ENCODE measurements around the gene TLE3. TPM values are rescaled to one million over a fixed set of nuclear protein-coding genes. Genes with fewer than 3 reads are reported as not detected.
"Not testable (repeated sequence)": the region's sequence is repeated elsewhere in the genome, so short reads cannot be mapped to it uniquely, and the experiment has no call there.

TLE3 gene
- total RNA-seq, 1 donor from 2014 or later = 14.1 TPM

GRCh38 chr15:70127770-70128413 lies 30.2 kb upstream of the TLE3 start:
- intact Hi-C loops (cut with DNase I) = no loop called here
- ATAC-seq (no peak), DNase-seq (ENCODE audit: missing footprints) (no peak)

DNA sequence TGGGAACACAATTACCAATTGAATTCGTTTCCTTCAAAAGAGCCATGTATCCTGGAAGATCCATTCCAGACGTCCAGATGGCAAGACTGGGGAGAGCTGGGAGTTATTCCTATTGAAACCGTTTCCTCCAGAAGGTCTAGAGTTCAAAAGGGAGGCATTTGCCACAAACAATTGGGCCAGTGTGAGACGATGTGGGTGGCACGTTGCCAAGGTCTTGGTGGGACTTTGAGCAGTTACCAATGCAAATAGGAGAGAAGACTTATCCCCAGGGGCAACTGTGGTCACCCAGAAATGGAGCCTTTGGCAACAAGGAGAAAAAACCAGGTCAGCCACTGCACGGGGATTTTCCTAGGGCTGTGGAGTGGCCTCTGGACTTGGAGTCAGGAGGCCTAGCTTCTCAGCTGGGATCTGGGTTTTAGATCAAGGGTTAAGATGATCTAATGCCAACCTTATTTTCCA lies 29.6 kb upstream of the TLE3 start:
- DNase-seq (ENCODE audit: missing footprints) = no peak
- intact Hi-C loops (cut with DNase I) = no loop called here
- no peak for ATAC-seq

- no peak for DNase-seq (ENCODE audit: missing footprints)
- intact Hi-C loops (cut with DNase I) = no loop called here
- no peak for ATAC-seq
Measured at GRCh38 chr15:70126362-70126761, 28.6 kb upstream of the TLE3 start.

- ATAC-seq (no peak), DNase-seq (ENCODE audit: missing footprints) (no peak)
- intact Hi-C loops (cut with DNase I) = no loop called here
Measured at GRCh38 chr15:70125605-70126004, 27.9 kb upstream of the TLE3 start.

GRCh38 chr15:70121624-70122302 lies 24.0 kb upstream of the TLE3 start:
- ATAC-seq = peak; percentile 74
- DNase-seq (ENCODE audit: missing footprints) = peak; percentile 77
- intact Hi-C loops (cut with DNase I) = no loop called here

DNA sequence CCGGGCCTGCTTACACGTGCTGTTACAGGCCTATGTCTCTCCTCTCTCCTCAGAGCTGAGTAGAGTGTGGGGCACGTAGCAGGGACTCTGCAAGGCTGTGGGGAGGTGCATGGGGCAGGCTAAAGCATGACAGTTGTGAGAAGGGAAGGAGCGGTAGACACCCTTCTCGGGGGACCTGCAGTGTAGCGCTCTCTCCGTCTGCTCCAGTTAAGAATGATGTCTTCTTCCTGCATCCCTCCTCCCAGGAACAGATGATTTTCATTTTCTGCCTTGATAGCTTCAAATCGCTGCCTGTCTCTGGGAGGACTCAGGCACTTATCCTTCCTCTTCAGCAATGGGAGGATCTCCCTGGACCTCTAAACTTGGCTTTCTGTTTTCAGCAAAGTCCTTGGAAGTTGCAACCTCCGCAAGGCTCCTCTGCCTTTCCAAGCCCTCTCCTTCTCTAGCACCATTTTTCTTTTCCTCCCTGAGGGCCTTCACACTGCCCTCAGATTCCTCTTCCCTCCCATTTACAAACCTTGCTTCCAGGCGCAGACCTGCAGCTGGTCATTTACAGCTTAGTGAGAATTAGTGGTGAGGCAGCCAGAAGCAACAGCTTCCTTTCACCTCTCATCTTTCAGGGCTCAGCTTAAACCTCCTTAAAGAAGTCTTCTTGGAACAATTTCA lies 23.4 kb upstream of the TLE3 start:
- ATAC-seq (no peak), DNase-seq (ENCODE audit: missing footprints) (no peak)
- intact Hi-C loops (cut with DNase I) = no loop called here

DNA sequence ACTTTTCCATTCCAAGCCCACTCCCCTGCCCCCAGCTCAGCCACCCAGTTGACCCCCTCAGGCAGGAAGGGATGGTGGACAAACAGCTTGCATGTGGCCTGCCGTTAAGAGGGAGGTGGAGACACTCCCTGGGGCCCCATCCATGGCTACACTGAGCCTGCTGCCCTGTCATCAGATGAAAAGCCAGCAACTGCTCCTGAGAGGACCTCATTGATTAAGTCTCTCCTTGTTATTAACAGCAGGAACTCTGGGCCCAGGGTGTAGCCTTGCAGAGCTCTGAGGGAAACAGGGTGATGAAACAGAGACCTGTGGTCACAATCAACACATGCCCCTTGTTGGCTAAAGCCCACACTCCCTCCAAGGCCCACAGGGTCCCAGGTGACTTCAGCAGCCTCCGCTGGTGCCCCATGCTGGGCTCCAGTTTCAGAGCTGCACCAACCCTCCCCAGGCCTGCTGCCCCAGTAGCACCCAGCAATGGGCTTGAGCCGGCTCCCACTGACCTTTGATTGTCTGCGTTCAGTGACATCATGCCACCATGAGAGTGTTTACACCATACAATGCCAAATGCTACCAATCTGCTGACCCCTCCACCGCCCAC lies 22.3 kb upstream of the TLE3 start:
- intact Hi-C loops (cut with DNase I) = no loop called here
- ATAC-seq = no peak

DNA sequence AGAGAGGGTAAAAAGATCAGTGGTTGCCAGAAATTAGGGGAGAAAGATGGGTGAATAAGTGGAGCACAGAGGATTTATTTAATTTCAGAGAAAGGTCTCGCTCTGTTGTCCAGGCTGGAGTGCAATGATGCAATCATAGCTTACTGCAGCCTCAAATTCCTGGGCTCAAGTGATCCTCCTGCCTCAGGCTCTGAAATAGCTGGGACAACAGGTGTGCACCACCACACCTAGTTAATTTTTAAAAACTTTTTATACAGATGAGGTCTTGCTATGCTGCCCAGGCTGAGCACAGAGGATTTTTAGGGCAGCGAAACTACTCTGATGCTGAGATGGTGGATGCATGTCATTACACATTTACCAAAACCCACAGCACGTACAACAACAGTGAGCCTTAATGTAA lies 20.9 kb upstream of the TLE3 start:
- DNase-seq (ENCODE audit: missing footprints) = no peak
- no peak for ATAC-seq
- intact Hi-C loops (cut with DNase I) = no loop called here

More for the DNA sequence above, 22.3 kb upstream of the TLE3 start:
- DNase-seq (ENCODE audit: missing footprints) = no peak

- DNase-seq (ENCODE audit: missing footprints) = no peak
- intact Hi-C loops (cut with DNase I) = no loop called here
- ATAC-seq = no peak
Measured at GRCh38 chr15:70116317-70116716, 18.6 kb upstream of the TLE3 start.

DNA sequence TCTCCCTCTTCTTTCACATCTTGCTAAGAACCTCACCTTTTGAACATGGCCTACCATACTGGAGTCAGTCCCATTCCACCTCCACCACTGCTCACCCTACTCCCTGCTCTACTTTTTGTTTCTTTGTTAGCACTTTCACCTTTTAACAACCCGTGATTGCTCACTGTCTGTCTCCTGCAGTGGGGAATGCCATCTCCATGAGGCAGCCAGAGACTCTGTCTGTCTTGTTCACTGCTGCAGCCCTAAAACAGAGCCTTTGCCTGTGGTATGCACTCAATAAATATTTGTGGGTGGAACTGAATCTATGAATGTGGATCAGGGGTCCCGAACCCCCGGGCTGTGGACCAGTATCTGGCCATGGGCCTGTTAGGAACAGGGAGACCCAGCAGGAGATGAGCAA lies 16.5 kb upstream of the TLE3 start:
- DNase-seq (ENCODE audit: missing footprints) = no peak
- intact Hi-C loops (cut with DNase I) = no loop called here
- no peak for ATAC-seq

- ATAC-seq = peak; percentile 26
- DNase-seq (ENCODE audit: missing footprints) = peak; percentile 89
- intact Hi-C loops (cut with DNase I) = no loop called here
Measured at GRCh38 chr15:70113304-70113700, 15.6 kb upstream of the TLE3 start.

DNA sequence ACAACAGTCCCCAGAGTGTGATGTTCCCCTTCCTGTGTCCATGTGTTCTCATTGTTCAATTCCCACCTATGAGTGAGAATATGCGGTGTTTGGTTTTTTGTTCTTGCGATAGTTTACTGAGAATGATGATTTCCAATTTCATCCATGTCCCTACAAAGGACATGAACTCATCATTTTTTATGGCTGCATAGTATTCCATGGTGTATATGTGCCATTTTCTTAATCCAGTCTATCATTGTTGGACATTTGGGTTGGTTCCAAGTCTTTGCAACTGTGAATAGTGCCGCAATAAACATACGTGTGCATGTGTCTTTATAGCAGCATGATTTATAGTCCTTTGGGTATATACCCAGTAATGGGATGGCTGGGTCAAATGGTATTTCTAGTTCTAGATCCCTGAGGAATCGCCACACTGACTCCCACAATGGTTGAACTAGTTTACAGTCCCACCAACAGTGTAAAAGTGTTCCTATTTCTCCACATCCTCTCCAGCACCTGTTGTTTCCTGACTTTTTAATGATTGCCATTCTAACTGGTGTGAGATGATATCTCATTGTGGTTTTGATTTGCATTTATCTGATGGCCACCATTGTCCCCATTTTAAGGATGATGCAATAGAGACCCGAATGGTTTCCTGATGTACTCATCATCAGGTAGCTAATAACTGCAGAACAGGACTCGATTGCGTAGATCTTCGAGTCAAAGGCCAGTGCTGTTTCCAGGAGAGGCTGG lies 15.0 kb upstream of the TLE3 start:
- DNase-seq (ENCODE audit: missing footprints); ATAC-seq; intact Hi-C loops (cut with DNase I): not testable (repeated sequence)

GRCh38 chr15:70112074-70112395 lies 14.3 kb upstream of the TLE3 start:
- no peak for ATAC-seq
- intact Hi-C loops (cut with DNase I) = no loop called here
- DNase-seq (ENCODE audit: missing footprints) = no peak

DNA sequence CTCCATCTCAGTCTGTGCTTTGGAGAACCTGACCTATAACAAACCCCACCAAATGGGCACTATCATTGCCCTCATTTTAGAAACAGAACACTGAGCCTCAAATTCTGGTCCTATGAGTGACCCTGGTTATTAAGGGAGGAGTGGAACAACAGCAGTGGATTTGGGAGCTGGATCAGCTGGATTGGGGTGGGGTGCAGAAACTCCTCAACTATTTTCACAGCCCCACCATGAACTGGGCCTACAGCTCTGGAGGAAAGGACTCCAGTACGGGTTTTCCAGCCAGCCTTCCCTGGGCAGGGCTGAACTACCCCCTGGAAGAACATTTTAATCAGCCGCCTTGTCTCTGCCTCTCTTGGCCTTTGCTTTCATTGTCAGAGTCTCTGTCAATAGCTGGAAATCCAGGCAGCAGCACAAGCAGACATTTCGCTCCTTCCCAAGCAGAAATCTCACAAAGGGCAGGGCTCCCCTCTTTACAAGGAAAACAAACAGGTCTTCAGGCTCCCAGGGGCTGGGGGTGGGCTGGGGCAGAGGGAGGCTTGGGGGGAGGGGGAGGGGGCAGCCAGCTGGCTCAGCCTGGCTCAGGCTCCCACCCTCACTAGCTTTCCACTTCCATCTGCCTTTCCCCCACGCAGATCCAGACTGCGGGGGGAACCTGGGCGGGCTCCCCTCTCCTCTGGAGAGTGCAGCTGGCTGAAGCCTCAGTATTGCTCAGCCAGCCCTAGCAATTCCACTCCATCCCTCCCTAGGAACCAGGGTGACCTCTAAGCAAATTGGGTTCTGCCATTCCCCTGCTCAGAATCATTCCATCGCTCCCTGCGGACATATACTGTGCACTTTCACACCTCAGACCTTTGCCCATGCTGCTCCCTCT lies 13.7 kb upstream of the TLE3 start:
- ATAC-seq (peak; percentile 92), DNase-seq (ENCODE audit: missing footprints) (no peak)
- intact Hi-C loops (cut with DNase I) = loop anchor here (1.0 kb wide), 1 partner anchor 10 kb away; no protein-coding TSS in a partner anchor

- no peak for DNase-seq (ENCODE audit: missing footprints)
- ATAC-seq = no peak
- intact Hi-C loops (cut with DNase I) = no loop called here
Measured at GRCh38 chr15:70109978-70110377, 12.3 kb upstream of the TLE3 start.

GRCh38 chr15:70109531-70109930 lies 11.8 kb upstream of the TLE3 start:
- DNase-seq (ENCODE audit: missing footprints) = no peak
- intact Hi-C loops (cut with DNase I) = no loop called here
- no peak for ATAC-seq

DNA sequence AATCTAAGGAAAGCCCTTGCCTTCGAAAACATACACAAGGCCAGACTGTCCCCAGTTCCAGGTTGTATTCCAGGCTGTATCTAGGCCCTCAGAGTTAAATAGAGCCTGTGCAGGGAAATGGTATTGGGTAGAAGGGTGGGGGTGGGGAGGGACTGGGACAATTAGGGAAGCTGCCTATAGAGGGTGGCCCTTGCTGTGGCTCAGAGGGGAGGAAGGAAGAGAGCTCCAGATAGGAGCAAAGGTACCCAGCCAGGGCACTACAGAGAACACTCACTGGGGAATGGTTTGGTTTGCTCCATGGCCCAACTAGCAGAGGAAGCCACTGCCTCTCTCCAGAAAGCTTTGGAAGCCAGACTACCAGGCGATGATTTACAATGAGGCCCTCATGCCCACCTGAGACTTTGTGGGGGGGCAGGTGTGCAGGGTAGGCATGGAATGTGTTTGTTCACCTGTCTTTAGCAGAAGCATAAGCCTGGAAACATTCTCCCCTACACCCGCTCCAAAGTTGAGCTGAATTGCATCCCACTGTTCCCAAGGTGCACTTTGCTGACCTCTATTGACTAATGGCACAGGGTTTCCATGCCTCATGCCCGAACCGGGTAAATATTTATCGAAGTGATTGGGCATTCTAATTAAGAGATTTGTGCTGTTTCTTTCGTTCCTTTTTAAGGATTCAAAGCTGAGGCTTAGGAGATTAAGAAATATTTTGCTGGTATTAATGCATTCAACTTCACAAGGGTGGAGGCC lies 6.3 kb upstream of the TLE3 start:
- no peak for DNase-seq (ENCODE audit: missing footprints)
- intact Hi-C loops (cut with DNase I) = loop anchor here (5.0 kb wide), 1 partner anchor 63 kb away; no protein-coding TSS in a partner anchor
- no peak for ATAC-seq
